ENCODE data around the gene LUC7L2. TPM values are rescaled to one million over a fixed set of nuclear protein-coding genes. Genes with fewer than 3 reads are reported as not detected.
A peak's percentile ranks its signal among the peaks of the same experiment; 100 is the strongest.
"Not testable (repeated sequence)": the region's sequence is repeated elsewhere in the genome, so short reads cannot be mapped to it uniquely, and the experiment has no call there.

Gene LUC7L2
- total RNA-seq, 3 donors from 2014 or later (not counting 1 experiment from before 2014, with no cell fraction given): 183 to 192 (median 186) TPM

GRCh38 chr7:139424004-139424403 lies 64.3 kb downstream of the LUC7L2 start:
- Histone ChIP-seq H3K4me1 (ENCODE audit: control insufficient read depth, insufficient read depth, low read length) (no peaks in the 10 kb centered on the region), H3K36me3 (ENCODE audit: control insufficient read depth, insufficient read depth, low read length) (peaks cover 32% of the 10 kb centered on the region), H3K27me3 (ENCODE audit: control insufficient read depth, insufficient read depth, low read length) (no peaks in the 10 kb centered on the region), H3K27ac (ENCODE audit: low read length) (no peak overlapping the region), H3K4me3 (ENCODE audit: low read length) (no peak overlapping the region), H3K9me3 (ENCODE audit: control insufficient read depth, insufficient read depth, low read length) (no peaks in the 10 kb centered on the region)
- no peaks in the 10 kb centered on the region for H3K27me3 Mint-ChIP-seq (ENCODE audit: low read depth in 2 of 2)
- intact Hi-C loops (cut with micrococcal nuclease): no loop called here
- peaks cover 0 to 11% of the 10 kb centered on the region in 2 donors for H3K4me1 Mint-ChIP-seq
- no peak overlapping the region for H3K4me3 Mint-ChIP-seq
- TF ChIP-seq CTCF (IDR thresholded peaks at IDR 0.05): no peak
- H3K9me3 Mint-ChIP-seq: no peaks in the 10 kb centered on the region
- peaks cover 6% of the 10 kb centered on the region for H3K36me3 Mint-ChIP-seq
- ATAC-seq (no peak), DNase-seq (no peak)
- WGBS (ENCODE audit: insufficient coverage): 97% methylated on average over 4 of the region's 4 CpGs
- H3K27ac Mint-ChIP-seq: peak overlapping the region in 1 of 2 donors; percentile 58

- H3K9me3 ChIP-seq (ENCODE audit: control insufficient read depth, insufficient read depth, low read length); H3K4me3 ChIP-seq (ENCODE audit: low read length); H3K27ac ChIP-seq (ENCODE audit: low read length); H3K4me3 Mint-ChIP-seq; H3K36me3 Mint-ChIP-seq; H3K9me3 Mint-ChIP-seq; H3K27me3 ChIP-seq (ENCODE audit: control insufficient read depth, insufficient read depth, low read length); H3K27me3 Mint-ChIP-seq (ENCODE audit: low read depth in 2 of 2); DNase-seq; H3K4me1 ChIP-seq (ENCODE audit: control insufficient read depth, insufficient read depth, low read length); intact Hi-C loops (cut with micrococcal nuclease); H3K27ac Mint-ChIP-seq: not testable (repeated sequence)
- 95% methylated on average over 9 of the region's 10 CpGs for WGBS (ENCODE audit: insufficient coverage)
- ATAC-seq: peak in 1 of 3 donors; percentile 6
- H3K36me3 ChIP-seq (ENCODE audit: control insufficient read depth, insufficient read depth, low read length): peaks cover 23% of the 10 kb centered on the region
- H3K4me1 Mint-ChIP-seq: peaks cover 0 to 11% of the 10 kb centered on the region in 2 donors
Observed at GRCh38 chr7:139425701-139426100, 66.0 kb downstream of the LUC7L2 start.

GRCh38 chr7:139426258-139427028 lies 66.7 kb downstream of the LUC7L2 start:
- 74% methylated on average over 12 of the region's 12 CpGs for WGBS (ENCODE audit: insufficient coverage)
- Mint-ChIP-seq H3K4me1 (peaks cover 0 to 11% of the 10 kb centered on the region in 2 donors), H3K9me3 (no peaks in the 10 kb centered on the region), H3K27ac (peak overlapping the region in 1 of 2 donors; percentile 42), H3K4me3 (no peak overlapping the region), H3K36me3 (peaks cover 6% of the 10 kb centered on the region), H3K27me3 (ENCODE audit: low read depth in 2 of 2) (no peaks in the 10 kb centered on the region)
- peak in 1 of 3 donors; percentile 44 for ATAC-seq
- no peaks in the 10 kb centered on the region for H3K27me3 ChIP-seq (ENCODE audit: control insufficient read depth, insufficient read depth, low read length)
- H3K4me3 ChIP-seq (ENCODE audit: low read length): no peak overlapping the region
- peaks cover 20% of the 10 kb centered on the region for H3K36me3 ChIP-seq (ENCODE audit: control insufficient read depth, insufficient read depth, low read length)
- DNase-seq: no peak
- intact Hi-C loops (cut with micrococcal nuclease): no loop called here
- H3K4me1 ChIP-seq (ENCODE audit: control insufficient read depth, insufficient read depth, low read length): no peaks in the 10 kb centered on the region
- H3K27ac ChIP-seq (ENCODE audit: low read length): no peak overlapping the region
- TF ChIP-seq CTCF (IDR thresholded peaks at IDR 0.05): no peak
- H3K9me3 ChIP-seq (ENCODE audit: control insufficient read depth, insufficient read depth, low read length): no peaks in the 10 kb centered on the region

GRCh38 chr7:139427029-139427420 lies 67.3 kb downstream of the LUC7L2 start:
- Mint-ChIP-seq H3K9me3 (no peaks in the 10 kb centered on the region), H3K27ac (peak overlapping the region in 1 of 2 donors; percentile 42), H3K27me3 (ENCODE audit: low read depth in 2 of 2) (no peaks in the 10 kb centered on the region), H3K36me3 (peaks cover 3% of the 10 kb centered on the region), H3K4me3 (no peak overlapping the region), H3K4me1 (peaks cover 0 to 9% of the 10 kb centered on the region in 2 donors)
- no peak overlapping the region for H3K4me3 ChIP-seq (ENCODE audit: low read length)
- H3K9me3 ChIP-seq (ENCODE audit: control insufficient read depth, insufficient read depth, low read length): no peaks in the 10 kb centered on the region
- TF ChIP-seq CTCF (IDR thresholded peaks at IDR 0.05): no peak
- H3K27ac ChIP-seq (ENCODE audit: low read length): no peak overlapping the region
- DNase-seq (no peak), ATAC-seq (peak in 1 of 3 donors; percentile 21)
- peaks cover 15% of the 10 kb centered on the region for H3K36me3 ChIP-seq (ENCODE audit: control insufficient read depth, insufficient read depth, low read length)
- intact Hi-C loops (cut with micrococcal nuclease): no loop called here
- no peaks in the 10 kb centered on the region for H3K27me3 ChIP-seq (ENCODE audit: control insufficient read depth, insufficient read depth, low read length)
- H3K4me1 ChIP-seq (ENCODE audit: control insufficient read depth, insufficient read depth, low read length): no peaks in the 10 kb centered on the region
- WGBS (ENCODE audit: insufficient coverage): 100% methylated on average over 1 of the region's 1 CpG
